ENCODE data around the gene CLPX. TPM values are rescaled to one million over a fixed set of nuclear protein-coding genes. Genes with fewer than 3 reads are reported as not detected.
"Not testable (repeated sequence)": the region's sequence is repeated elsewhere in the genome, so short reads cannot be mapped to it uniquely, and the experiment has no call there.

The CLPX gene
- 25.7 and 38.8 TPM in 2 replicates for total RNA-seq (2014; rRNA removed; shearing (Covaris generic))
- polyA plus RNA-seq (2015; cell fraction: cytosol; rRNA removed), result 27.4 and 30.7 TPM in 2 replicates
- 55.9 and 71.3 TPM in 2 replicates for polyA plus RNA-seq (2015; cell fraction: nucleus; rRNA removed)

- DNase-seq (ENCODE audit: low read depth), result peak; percentile 95
Measured at GRCh38 chr15:65184868-65185717, at the start of gene CLPX. TSS of gene CLPX (minus strand) at chr15:65185342. CDS start at chr15:65185153, 189 bp downstream.

GRCh38 chr15:65233696-65234095, 48.6 kb upstream of the CLPX start:
- no peak for DNase-seq (ENCODE audit: low read depth)

- no peak for DNase-seq (ENCODE audit: low read depth)
Measured at GRCh38 chr15:65232520-65232919, 47.4 kb upstream of the CLPX start.

- no peak for DNase-seq (ENCODE audit: low read depth)
Measured at GRCh38 chr15:65231306-65231705, 46.2 kb upstream of the CLPX start.

- DNase-seq (ENCODE audit: low read depth), result not testable (repeated sequence)
Measured at GRCh38 chr15:65226901-65227300, 41.8 kb upstream of the CLPX start.

- no peak for DNase-seq (ENCODE audit: low read depth)
Measured at GRCh38 chr15:65226221-65226620, 41.1 kb upstream of the CLPX start.

- DNase-seq (ENCODE audit: low read depth), result no peak
Measured at GRCh38 chr15:65223996-65224395, 38.9 kb upstream of the CLPX start.

- peak; percentile 48 for DNase-seq (ENCODE audit: low read depth)
Measured at GRCh38 chr15:65222891-65223290, 37.7 kb upstream of the CLPX start.

GRCh38 chr15:65221697-65222096, 36.6 kb upstream of the CLPX start:
- no peak for DNase-seq (ENCODE audit: low read depth)

- DNase-seq (ENCODE audit: low read depth), result no peak
Measured at GRCh38 chr15:65219137-65219536, 34.0 kb upstream of the CLPX start.

- DNase-seq (ENCODE audit: low read depth), result no peak
Measured at GRCh38 chr15:65217526-65218482, 32.7 kb upstream of the CLPX start.

GRCh38 chr15:65215496-65215895, 30.4 kb upstream of the CLPX start:
- DNase-seq (ENCODE audit: low read depth), result no peak

- DNase-seq (ENCODE audit: low read depth), result no peak
Measured at GRCh38 chr15:65214010-65214409, 28.9 kb upstream of the CLPX start.

- DNase-seq (ENCODE audit: low read depth), result no peak
Measured at GRCh38 chr15:65213241-65213640, 28.1 kb upstream of the CLPX start.

- no peak for DNase-seq (ENCODE audit: low read depth)
Measured at GRCh38 chr15:65212097-65212496, 27.0 kb upstream of the CLPX start.

GRCh38 chr15:65211482-65211982, 26.4 kb upstream of the CLPX start:
- peak; percentile 17 for DNase-seq (ENCODE audit: low read depth)

GRCh38 chr15:65210770-65211481, 25.8 kb upstream of the CLPX start, which contains the start of gene CILP:
TSS of gene CILP (minus strand) at chr15:65211473. CDS start at chr15:65209755, 1,718 bp downstream.
- no peak for DNase-seq (ENCODE audit: low read depth)

- DNase-seq (ENCODE audit: low read depth), result no peak
Measured at GRCh38 chr15:65209701-65210643, 24.8 kb upstream of the CLPX start.

GRCh38 chr15:65208647-65209046, 23.5 kb upstream of the CLPX start:
- DNase-seq (ENCODE audit: low read depth), result no peak
